ENCODE data around the gene DNLZ.
"Not testable (repeated sequence)": the region's sequence is repeated elsewhere in the genome, so short reads cannot be mapped to it uniquely, and the experiment has no call there.

The DNLZ gene

DNA sequence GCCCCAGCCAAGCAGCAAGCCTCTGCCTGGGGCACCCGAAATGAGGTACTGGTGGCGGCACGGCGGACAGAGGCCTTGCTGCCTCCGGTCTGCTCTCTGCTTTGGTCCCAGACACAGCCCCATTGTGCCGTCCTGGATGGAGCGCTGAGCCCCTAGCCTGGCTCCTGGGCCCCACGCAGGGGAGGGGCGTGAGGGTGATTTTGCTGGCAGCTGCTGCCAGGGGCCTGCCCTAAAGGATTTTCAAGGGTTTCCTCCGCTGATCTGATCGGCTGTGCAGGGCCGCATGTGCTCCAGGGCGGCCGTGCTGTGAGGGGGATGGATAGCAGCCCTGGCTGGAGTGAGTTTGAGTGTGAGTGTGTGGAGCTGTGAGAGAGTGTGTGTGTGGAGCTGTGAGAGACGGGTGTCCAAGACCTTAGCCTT, 34.9 kb downstream of the DNLZ start:
- no peak for FAIRE-seq

DNA sequence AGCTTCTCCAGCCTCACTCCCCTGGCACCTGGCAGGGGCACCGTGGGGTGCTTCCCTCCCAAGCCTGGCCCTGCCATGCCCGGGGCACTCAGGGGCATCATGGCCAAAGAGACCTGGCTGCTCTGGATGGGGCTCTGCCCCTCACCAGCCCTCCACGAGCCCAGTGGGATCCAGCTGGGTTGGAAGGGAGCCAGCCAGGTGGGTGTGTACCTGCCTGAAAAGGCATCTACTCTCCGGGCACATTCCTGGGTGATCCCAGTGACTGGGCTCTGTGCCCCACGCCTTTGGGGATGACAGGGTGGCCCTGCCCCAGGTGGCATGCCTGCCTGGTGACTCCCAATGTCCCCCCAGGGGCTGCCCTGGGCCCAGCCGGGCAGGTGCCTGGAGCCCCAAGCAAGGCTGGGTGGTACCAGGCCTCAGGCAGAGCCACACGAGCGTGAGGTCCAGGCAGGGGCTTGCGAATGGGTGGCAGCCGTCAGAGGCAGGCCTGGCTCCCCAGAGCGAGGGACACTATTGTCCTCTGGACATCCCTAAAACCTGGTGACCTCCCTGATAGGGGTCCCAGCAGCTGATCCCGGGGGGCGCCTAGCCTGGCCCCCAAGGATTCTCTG, 35.4 kb downstream of the DNLZ start:
- no peak for FAIRE-seq

DNA sequence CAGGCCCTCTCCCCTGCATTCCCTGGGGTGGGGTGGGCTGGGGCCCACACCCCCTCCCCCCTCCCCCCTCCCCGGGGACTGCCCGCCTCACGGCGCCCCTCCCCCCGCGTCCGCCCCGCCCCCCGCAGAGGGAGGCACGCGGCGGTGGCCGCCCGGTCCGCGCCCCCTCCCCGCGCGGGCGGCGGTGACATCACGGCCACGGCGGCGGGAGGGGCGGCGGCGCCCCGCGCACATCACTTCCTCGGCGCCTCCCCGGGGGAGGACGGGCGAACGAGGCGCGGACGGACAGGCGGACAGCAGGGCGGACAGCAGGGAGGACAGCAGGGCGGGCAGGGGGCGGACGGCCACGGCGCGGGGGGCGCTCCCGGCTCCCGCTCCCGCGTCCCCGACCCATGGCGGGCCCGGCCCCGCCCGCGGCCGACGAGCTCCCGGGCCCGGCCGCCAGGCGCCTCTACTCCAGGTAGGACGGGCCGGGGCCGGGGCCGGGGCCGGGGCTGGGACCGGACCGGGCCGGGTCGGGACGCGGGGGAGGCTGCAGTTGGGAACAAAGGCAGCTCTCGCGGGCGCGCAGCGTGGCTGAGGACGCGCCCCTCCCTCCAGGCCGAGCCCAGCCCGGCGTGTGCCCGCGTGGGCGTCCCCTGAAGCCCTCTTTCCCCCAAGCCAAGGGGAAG, 36.1 kb downstream of the DNLZ start, which contains the start of gene GPSM1:
TSS of gene GPSM1 (plus strand) at position 236 of the 671 bp plus-strand sequence. CDS start at position 393, 157 bp downstream.
- FAIRE-seq: no peak

DNA sequence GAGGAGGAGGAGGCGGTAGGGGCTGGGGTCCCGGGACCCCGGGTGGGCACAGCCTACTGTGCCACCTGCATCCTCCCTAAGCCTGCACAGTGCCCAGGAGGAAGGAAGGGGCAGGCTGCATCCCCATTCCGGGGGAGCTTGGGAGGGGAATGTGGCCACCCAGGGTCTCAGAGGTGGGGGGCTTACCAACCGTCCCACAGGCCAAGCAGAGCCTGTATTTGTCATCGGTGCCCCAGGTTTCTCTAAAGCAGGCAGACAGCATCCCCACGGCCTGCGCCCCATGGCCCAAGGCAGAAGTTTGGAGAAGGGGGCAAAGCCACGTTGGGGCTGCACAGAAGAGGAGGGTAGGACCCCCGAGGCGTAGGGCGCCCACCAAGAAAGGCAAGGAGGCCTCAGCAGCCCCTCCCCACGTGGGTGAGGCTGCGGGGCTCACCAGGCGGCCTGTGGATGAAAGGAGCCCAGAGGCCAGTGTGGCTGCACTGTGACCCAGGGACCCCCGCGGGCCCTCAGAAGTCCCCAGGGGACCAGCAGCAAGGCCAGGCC, 36.7 kb downstream of the DNLZ start:
- no peak for FAIRE-seq

DNA sequence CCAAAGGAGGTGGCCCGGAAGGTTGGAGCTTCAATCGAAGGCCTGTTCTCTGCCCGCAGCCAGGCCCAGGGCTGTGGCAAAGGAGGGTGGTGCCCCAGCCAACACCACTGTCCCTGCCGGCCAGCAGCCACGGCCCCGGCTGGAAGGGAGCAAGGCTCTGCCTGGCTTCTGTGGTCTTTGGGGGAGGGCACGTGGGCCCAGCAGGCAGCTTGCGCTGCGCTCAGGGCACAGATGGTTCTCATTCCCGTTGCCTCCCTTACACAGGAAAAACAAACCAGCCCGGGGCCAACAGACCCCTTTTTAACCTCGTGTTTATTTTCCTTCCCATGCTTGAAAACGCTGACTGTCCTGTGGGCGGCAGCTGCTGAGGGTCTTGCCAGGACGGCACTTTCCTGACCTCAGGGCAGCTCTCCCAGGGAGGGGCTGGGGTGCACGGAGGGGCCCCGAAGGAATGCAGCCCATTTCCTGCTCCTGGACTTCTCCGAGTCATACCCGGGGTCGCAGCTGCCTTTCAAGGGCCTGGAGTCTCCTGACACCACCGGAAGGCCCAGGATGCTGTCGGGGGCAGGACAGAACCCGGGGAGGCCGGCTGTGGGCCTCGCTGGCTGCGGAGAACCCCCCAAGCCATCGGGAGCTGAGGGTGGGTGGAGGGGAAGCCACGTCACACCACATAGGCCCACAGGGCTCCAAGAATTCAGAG, 37.3 kb downstream of the DNLZ start:
- no peak for FAIRE-seq

DNA sequence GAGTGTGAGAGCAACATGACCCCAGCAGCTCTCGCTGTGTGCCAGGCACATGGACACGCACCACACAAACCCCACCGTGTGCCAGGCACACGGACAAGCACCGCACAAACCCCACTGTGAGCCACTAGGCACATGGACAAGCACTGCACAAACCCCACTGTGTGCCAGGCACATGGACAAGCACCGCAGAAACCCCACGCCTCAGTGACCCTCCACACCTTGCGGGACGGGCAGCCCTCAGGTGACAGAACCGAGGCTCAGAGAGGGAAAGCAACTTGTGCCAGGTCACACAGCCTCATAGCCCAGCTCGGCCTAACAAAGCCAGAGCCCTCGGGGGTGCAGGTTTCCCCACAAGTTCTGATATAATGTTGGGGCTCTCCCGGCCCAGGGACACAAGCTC, 38.2 kb downstream of the DNLZ start:
- no peak for FAIRE-seq

DNA sequence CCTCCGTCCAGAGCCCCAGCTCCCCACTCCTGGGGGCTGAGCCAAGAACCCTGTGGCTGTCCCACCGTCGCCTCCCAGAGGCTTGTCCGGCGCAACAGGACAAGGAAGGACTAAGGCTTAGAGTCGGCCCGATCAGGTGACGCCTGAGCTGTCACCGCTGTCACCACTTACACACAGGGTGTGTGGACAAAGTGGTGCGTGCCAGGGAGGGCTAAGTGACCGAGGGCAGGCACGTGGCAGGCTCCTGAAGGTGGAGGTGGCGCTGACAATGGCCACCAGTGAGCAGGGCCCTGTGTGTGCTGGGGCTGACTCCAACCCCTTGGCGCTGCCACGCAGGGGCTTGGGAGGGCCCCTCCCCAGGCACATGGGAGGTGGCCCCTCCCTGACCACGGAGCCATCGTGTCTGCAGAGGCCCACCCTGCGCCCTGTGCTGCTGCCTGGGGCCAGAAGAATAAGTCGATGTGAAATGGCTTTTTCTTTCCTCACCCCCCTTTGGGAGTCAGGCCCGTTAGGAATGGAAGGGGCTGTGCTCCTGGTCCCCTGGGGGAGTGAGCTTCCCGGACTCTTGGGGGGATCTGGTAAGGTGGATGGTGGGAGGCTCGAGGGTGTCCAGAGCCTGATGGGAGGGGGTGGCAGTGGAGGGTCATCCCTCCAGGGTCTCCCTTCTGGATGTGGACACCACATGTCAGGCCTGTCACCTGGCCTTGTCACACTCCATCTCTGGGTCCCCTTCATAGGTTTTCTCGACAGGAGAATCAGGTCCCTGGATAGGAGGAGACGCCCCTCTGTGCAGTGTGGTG, 38.8 kb downstream of the DNLZ start:
- FAIRE-seq: no peak

DNA sequence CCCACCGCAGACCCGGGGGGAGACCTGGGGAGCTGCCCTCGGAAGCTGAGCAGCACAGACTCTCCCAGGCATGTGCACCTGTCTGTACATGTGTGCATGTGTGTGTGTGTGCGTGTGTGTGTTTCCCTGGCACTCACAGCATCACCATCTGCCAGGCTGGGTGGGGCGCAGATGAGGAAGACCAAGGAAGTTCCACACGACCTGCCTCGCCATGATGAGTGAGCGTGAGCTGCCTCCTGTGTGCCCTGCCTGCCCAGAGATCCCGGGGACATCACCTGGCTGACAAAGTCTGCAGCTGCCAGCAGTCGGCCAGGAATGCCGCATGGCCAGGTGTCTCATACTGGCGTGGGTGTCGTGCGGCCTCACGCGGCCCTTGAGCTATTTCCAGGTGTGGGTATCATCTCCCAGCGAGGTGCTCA, 40.2 kb downstream of the DNLZ start:
- no peak for FAIRE-seq

DNA sequence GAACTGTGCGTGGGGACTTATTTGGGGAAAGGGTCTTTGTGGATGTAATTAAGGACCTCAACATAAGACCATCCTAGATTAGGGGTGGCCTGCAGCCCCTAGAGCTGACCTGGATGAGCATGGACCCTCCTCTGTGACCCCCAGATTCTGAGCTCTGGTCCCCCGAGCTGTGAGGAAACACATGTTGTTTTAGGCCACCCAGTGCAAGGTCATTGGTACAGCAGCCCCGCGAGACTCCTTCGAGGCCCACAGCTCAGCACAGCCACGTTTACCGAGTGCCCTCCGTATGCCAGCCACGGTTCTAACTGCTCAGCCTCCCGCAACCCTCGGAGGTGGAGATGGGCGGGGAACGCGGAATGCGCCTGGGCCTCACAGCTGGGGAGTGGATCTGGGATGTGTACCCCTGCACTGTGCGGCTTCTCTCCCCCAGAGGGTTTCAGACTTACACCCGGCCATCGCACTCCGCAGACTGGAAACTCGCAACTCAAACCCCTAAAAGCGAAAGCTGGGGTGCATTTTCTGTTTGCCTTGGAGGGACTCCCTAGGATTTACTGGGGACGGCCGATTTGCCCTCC, 40.7 kb downstream of the DNLZ start:
- no peak for FAIRE-seq

DNA sequence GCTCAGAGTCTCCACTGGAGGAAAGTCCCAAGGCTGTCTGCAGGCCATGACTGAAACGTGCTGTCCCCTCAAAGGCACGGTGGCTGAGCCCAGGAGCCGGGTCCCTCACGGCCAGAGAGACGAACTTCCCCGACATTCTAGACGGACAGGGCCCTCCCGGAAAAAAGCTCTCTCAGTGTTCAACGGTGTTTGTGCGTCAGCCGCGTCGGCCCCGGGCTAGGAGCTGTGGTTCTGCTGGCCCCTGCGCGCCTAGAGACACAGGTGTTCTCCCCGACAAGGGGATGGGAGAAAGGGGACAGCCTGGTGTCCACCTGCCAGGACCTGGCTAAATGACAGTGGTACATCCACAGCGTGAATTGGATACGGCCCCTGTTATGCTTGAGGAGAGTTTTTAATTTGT, 42.0 kb downstream of the DNLZ start:
- no peak for FAIRE-seq

DNA sequence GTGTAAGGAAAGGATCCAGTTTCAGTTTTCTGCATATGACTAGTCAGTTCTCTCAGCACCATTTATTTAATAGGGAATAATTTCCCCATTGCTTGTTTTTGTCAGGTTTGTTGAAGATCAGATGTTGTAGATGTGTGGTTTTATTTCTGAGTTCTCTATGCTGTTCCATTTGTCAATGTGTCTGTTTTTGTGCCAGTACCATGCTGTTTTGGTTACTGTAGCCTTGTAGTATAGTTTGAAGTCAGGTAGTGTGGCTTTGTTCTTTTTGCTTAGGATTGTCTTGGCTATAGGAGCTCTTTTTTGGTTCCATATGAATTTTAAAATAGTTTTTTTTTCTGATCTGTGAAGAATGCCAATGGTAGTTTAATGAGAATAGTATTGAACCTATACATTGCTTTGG, 42.6 kb downstream of the DNLZ start:
- FAIRE-seq: not testable (repeated sequence)

DNA sequence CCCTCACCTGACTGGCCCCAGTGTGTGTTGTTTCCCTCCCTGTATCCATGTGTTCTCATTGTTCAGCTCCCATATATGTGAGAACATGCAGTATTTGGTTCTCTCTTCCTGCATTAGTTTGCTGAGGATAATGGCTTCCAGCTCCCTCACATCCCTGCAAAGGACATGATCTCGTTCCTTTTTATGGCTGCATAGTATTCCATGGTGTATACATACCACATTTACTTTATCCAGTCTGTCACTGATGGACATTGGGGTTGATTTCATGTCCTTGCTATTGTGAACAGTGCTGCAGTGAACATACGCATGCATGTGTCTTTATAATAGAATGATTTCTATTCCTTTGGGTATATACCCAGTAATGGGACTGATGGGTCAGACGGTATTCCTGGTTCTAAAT, 43.6 kb downstream of the DNLZ start:
- FAIRE-seq: not testable (repeated sequence)

DNA sequence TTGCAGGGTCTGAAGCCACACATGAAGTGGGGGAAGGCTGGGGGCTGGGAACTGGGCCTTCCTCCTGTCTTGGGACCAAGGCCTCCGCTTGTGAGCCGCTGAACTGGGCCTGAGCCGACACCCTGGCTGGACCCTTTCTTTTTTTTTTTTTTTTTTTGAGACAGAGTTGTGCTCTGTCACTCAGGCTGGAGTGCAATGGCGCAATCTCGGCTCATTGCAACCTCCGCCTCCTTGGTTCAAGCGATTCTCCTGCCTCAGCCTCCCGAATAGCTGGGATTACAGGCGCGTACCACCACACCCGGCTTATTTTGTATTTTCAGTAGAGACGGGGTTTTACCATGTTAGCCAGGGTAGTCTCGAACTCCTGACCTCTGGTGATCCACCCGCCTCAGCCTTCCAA, 44.3 kb downstream of the DNLZ start:
- not testable (repeated sequence) for FAIRE-seq

DNA sequence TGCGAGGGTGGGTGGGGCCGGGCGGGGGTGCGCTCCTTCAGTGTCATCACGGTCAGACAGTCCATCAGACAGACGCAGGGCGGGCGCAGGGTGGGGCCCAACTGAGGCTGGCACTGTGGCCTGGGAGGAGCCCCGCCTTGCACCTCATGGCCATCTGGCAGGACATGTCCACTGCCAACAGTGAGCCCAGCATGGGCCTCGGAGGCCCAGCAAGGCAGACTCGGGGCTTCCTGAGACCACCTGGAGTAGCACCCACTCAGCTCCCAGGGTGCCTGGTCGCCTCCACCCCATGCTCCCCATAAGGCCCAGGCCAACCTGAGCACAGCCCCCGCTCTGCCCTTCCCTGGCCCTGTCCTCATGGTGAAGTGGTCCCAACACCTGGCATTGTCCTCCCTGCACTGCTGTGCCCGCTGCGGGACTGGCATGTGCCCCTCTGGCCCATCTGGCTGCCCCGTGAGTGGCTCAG, 44.7 kb downstream of the DNLZ start:
- no peak for FAIRE-seq

DNA sequence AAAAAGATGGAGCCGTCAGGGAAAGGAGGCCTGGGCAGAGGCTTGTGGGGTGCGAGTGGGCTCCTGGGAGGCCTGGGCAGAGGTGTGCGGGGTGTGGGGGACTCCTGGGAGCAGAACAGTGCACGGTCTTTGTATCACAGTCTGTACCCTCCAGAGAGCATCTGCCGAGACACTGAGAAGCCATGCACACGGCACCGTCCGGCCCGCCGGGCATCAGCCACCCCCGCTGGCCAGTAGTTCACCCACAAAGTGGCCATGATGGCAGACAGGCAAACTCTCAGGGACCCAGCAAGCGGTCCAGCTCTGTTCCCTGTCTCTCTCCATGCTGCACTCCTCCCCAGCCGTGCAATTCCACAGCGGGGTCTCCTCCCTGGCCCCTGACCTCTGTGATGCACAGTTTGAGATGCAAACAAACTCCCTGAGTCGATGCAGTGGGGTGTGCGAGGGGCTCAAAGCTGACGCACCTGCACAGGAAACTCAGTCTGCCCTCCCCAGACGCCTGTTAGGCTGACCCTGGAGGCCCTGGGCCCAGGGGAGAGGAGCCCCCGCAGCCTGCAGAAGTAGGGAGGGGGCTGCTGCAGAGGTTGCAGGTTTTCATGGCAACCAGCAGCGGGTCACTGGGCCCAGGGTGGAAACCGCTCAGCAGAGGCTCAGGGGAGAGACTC, 45.3 kb downstream of the DNLZ start:
- no peak for FAIRE-seq

DNA sequence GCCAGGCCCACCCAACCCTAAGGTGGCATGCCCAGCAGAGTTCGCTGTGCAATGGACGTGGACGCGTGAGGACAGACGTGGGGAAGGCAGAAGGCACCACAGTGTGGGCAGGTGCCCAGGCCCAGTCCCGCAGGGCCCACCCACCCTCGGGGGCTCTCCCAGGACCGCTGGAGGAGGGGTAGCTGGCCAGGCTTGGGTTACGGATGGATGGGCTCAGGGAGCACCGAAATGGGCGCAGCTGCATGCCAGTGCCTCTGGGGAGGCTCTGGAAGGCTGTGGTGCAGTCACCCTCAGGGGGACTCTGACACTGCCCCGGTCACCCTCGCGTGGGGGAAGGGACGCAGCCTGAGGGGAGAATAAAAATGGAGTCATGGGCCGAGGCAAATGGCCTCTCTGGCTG, 45.8 kb downstream of the DNLZ start:
- no peak for FAIRE-seq

DNA sequence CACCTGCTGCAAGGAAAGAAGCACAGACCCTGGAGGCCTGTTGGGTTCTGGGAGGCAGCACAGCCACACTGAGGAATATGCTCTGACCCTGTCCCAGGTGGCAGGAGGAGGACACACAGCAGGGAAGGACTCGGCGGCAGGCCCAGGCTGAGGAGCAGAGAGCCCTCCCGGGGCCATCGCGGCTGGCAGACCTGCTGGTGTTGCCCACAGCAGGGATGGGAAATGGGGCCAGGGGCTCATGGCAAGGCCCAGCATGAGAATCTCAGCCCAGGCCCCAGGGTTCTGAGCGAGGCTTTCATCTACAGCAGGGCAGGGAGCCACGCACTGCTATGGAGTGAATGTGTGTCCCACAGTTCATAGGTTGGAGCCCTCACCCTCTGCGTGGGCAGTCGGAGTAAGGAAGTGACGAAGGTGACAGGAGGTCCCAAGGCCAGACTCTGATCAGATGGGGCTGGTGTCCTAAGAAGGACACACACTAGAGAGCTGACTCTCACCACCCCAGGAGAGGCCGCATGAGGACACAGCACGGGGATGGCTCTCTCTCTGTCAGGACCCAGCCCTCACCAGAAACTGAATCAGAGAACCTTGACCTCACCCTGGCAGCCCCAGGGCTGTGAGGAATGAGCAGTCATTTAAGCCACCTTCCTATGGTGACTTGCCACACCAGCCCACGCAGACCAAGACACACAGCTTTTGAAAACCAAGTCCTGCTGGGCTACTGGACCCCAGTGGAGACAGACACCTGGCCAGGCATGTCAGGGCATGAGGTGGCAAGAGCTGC, 46.5 kb downstream of the DNLZ start:
- FAIRE-seq: no peak

DNA sequence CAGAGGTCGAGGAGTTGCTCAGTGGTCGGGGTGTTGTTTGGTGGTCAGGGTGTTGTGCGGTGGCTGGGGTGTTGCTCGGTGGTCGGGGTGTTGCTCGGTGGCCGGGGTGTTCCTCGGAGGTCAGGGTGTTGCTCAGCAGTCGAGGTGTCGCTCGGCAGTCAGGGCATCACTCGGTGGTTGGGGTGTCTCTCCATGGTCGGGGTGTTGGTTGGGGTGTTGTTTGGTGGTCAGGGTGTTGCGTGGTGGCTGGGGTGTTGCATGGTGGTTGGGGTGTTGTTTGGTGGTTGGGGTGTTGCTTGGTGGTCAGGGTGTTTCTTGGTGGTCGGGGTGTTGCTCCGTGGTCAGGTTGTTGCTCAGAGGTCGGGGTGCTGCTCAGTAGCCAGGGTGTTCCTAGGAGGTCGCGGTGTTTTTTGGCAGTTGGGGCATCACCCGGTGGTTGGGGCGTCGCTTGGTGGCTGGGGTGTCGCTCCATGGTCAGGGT, 47.2 kb downstream of the DNLZ start:
- no peak for FAIRE-seq

DNA sequence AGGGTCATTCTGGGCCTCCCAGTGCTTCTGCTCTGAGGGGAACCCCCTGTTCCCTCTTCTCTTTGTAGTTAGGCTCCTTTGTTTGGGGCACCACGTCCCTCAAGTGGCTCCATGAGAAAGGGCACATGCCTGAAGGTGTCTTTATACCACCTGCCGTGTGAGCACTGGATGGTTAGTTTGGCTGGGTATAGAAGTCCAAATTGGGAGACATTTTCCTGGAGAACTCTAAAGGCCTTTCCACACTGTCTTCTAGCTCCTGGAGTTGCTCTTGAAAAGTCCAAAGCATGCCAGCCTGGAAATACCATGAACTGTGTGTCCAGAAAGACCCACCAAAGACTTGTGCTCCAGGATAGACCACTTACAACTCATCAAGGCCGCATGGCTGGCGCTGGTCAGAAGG, 48.6 kb downstream of the DNLZ start:
- no peak for FAIRE-seq

DNA sequence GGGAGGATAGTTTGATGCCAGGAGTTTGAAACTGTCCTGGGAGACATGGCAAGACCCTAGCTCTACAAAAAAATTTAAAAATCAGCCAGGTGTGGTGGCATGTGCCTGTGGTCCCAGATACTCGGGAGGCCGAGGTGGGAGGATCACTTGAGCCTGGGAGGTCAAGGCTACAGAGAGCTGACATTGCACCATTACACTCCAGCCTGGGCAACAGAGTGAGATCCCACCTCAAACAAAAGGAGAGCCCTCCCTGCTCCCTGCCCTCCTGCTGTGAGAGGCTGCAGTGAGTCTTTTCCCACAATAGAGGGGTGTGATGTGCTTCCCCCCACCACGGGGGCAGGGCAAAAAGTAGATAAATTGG, 49.5 kb downstream of the DNLZ start:
- no peak for FAIRE-seq

Data from A204.1 (cell line).